ENCODE data around the gene ACTMAP. TPM values are rescaled to one million over a fixed set of nuclear protein-coding genes. Genes with fewer than 3 reads are reported as not detected.
A peak's percentile ranks its signal among the peaks of the same experiment; 100 is the strongest.

Gene ACTMAP
- total RNA-seq, 2 experiments from 2014 or later, result 23.0 to 25.0 TPM

- Mint-ChIP-seq H3K9me3 (no peaks in the 10 kb centered on the region), H3K4me1 (ENCODE audit: low read depth) (peaks cover 53% of the 10 kb centered on the region), H3K4me3 (no peak overlapping the region), H3K36me3 (ENCODE audit: low read depth) (peaks cover 30% of the 10 kb centered on the region), H3K27ac (no peak overlapping the region), H3K27me3 (ENCODE audit: low read depth) (no peaks in the 10 kb centered on the region)
- DNase-seq, result no peak
- intact Hi-C loops (cut with micrococcal nuclease), result loop anchor here (1.0 to 2.0 kb wide), 3 partner anchors 7 to 53 kb away; partner anchors contain the start of genes ACTMAP, COQ8B and SNRPA
- CTCF ChIA-PET, result no interaction called here
Measured at GRCh38 chr19:40723661-40724254, 26.5 kb downstream of the ACTMAP start.

DNA sequence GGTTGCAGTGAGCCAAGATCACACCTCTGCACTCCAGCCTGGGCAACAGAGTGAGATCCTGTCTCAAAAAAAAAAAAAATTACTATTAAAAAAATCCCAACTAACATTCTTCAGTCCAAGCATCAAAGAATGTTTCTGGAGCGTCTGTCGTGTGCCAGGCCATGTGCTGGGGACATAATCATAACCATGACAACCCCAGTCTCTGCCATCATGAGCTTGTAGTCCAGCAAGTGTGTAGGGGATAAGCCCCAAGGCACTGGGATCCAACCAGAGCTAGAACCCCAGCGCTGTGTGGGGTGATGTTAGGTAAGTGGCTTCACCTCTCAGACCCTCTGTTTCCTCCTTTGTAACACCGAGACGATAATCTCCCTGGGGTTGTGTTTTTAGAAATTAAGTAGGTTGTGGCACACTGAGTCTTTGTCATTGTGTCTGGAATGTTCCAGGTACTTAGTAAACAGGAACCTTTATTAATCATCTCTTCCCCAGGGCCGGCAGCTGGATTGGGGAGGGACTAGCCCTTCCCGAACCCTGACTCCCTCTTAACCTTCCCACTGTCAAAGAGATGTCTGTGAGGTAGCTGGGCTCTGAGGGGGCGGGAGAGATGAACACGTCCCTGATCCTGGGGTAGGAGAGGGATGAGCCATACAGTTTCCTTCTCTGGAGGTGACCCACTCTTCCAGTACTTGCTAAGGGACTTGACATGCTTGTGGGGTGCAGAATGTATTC, 28.2 kb downstream of the ACTMAP start:
- Mint-ChIP-seq H3K27ac (no peak overlapping the region), H3K36me3 (ENCODE audit: low read depth) (peaks cover 22% of the 10 kb centered on the region), H3K9me3 (no peaks in the 10 kb centered on the region), H3K4me1 (ENCODE audit: low read depth) (peaks cover 62% of the 10 kb centered on the region), H3K4me3 (no peak overlapping the region), H3K27me3 (ENCODE audit: low read depth) (no peaks in the 10 kb centered on the region)
- intact Hi-C loops (cut with micrococcal nuclease), result no loop called here
- no peak for DNase-seq
- CTCF ChIA-PET, result interaction anchor here (0.6 to 1.3 kb wide), 6 partner anchors 21 to 304 kb away, joined by 3 read pairs; no protein-coding TSS in a partner anchor

GRCh38 chr19:40721140-40721486, 29.2 kb downstream of the ACTMAP start:
- peaks cover 63% of the 10 kb centered on the region for H3K4me1 Mint-ChIP-seq (ENCODE audit: low read depth)

GRCh38 chr19:40719414-40719894, 30.8 kb downstream of the ACTMAP start:
- Mint-ChIP-seq H3K9me3 (no peaks in the 10 kb centered on the region), H3K4me1 (ENCODE audit: low read depth) (peaks cover 67% of the 10 kb centered on the region), H3K4me3 (peak overlapping the region; percentile 79), H3K27me3 (ENCODE audit: low read depth) (no peaks in the 10 kb centered on the region), H3K36me3 (ENCODE audit: low read depth) (peaks cover 12% of the 10 kb centered on the region), H3K27ac (no peak overlapping the region)
- intact Hi-C loops (cut with micrococcal nuclease), result loop anchor here (5.0 kb wide), 2 partner anchors 292 to 633 kb away; partner anchors contain the start of genes SERTAD1 and TGFB1
- CTCF ChIA-PET, result no interaction called here
- DNase-seq, result no peak

More at GRCh38 chr19:40721140-40721486, 29.2 kb downstream of the ACTMAP start:
- Mint-ChIP-seq H3K27ac (no peak overlapping the region), H3K4me3 (no peak overlapping the region), H3K36me3 (ENCODE audit: low read depth) (peaks cover 20% of the 10 kb centered on the region), H3K27me3 (ENCODE audit: low read depth) (no peaks in the 10 kb centered on the region), H3K9me3 (no peaks in the 10 kb centered on the region)
- no peak for DNase-seq
- CTCF ChIA-PET, result interaction anchor here (0.9 to 1.3 kb wide), 4 partner anchors 23 to 91 kb away, joined by 3 to 4 read pairs (median 3); no protein-coding TSS in a partner anchor
- intact Hi-C loops (cut with micrococcal nuclease), result no loop called here

DNA sequence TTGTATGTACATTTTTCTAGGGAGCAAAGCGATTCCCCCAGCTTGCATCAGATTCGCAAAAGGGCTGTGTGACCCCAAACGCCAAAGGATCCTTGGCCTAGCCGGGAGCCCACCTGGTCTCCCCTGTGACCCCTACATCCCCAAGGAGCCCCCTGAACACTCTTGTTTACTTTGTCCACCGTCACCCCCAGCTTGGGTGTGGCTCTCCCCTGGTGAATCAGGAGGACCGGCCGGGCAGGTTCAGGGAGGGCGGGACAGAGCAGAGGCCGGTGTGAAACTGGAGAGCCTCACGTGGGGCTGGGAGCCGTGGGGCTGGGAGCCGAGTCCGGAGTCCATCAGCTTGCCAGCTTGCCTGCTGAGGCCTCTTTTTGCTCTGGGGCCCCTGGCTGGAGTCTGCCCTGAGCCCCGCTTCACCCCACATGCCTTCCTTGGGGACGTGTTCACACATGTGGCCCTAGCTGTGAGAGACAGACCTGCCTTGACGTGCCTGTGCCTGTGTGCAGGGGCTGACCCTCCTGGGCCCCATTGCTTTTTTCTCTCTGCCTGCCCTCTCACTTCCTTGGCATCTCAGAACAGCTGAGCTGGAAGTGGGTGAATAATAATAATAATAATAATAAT, 31.4 kb downstream of the ACTMAP start:
- peak overlapping the region; percentile 79 for H3K4me3 Mint-ChIP-seq
- no peaks in the 10 kb centered on the region for H3K9me3 Mint-ChIP-seq
- H3K27me3 Mint-ChIP-seq (ENCODE audit: low read depth), result no peaks in the 10 kb centered on the region
- H3K4me1 Mint-ChIP-seq (ENCODE audit: low read depth), result peaks cover 65% of the 10 kb centered on the region
- peak; percentile 44 for DNase-seq
- H3K36me3 Mint-ChIP-seq (ENCODE audit: low read depth), result peaks cover 9% of the 10 kb centered on the region
- intact Hi-C loops (cut with micrococcal nuclease), result loop anchor here (5.0 kb wide), 2 partner anchors 292 to 633 kb away; partner anchors contain the start of genes SERTAD1 and TGFB1
- CTCF ChIA-PET, result no interaction called here
- H3K27ac Mint-ChIP-seq, result peak overlapping the region; percentile 80

DNA sequence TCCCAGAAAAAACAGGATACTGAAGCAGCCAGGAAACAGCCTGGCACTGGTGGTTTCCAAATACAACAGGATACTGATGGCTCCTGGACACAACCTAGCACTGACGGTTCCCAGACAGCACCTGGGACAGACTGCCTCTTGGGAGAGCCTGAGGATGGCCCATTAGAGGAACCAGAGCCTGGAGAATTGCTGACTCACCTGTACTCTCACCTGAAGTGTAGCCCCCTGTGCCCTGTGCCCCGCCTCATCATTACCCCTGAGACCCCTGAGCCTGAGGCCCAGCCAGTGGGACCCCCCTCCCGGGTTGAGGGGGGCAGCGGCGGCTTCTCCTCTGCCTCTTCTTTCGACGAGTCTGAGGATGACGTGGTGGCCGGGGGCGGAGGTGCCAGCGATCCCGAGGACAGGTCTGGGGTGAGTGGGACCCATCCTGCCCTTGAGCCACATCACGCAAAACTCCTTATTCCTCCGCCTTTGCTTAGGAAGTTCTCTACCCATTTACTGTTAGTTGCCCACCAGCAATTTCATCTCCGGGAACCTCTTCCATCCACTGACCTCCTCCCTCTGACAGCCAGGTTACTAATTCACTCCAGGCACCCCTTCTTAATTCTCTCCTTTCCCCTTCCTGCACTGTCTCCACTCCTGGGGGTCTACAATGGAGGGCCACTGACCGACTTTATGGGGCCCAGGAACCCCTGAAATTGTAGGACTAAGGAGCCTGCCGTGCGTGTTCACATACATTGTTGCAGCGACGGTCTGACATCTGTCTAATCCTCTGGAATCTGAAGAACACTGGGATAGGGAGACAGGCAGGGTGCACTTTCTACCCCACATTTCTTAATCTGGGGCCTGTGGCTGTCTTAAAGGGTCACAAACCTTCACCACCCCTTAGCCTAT, 32.1 kb downstream of the ACTMAP start:
- peak; percentile 23 for DNase-seq
- Mint-ChIP-seq H3K4me1 (ENCODE audit: low read depth) (peaks cover 62% of the 10 kb centered on the region), H3K36me3 (ENCODE audit: low read depth) (peaks cover 7% of the 10 kb centered on the region), H3K27ac (peak overlapping the region; percentile 80), H3K27me3 (ENCODE audit: low read depth) (no peaks in the 10 kb centered on the region), H3K4me3 (peak overlapping the region; percentile 79), H3K9me3 (no peaks in the 10 kb centered on the region)
- CTCF ChIA-PET, result interaction anchor here (1.6 to 2.0 kb wide), 2 partner anchors 37 to 88 kb away, joined by 3 to 5 read pairs; no protein-coding TSS in a partner anchor
- intact Hi-C loops (cut with micrococcal nuclease), result loop anchor here (2.0 to 5.0 kb wide), 4 partner anchors 55 to 634 kb away; partner anchors contain the start of genes SERTAD1 and TGFB1

GRCh38 chr19:40717325-40717879, 32.9 kb downstream of the ACTMAP start:
- Mint-ChIP-seq H3K9me3 (no peaks in the 10 kb centered on the region), H3K4me1 (ENCODE audit: low read depth) (peaks cover 60% of the 10 kb centered on the region), H3K4me3 (peak overlapping the region; percentile 79), H3K36me3 (ENCODE audit: low read depth) (peaks cover 11% of the 10 kb centered on the region), H3K27me3 (ENCODE audit: low read depth) (no peaks in the 10 kb centered on the region), H3K27ac (no peak overlapping the region)
- CTCF ChIA-PET, result interaction anchor here (1.0 to 2.0 kb wide), 4 partner anchors 38 to 88 kb away, joined by 3 to 5 read pairs (median 3); partner anchors contain the start of gene EGLN2
- intact Hi-C loops (cut with micrococcal nuclease), result loop anchor here (2.0 to 5.0 kb wide), 4 partner anchors 55 to 635 kb away; partner anchors contain the start of genes SERTAD1 and TGFB1
- DNase-seq, result no peak

GRCh38 chr19:40716482-40717324, 33.6 kb downstream of the ACTMAP start, which contains the start of the genes COQ8B and ITPKC:
Gene COQ8B (minus strand): TSS chr19:40716886. CDS start chr19:40714632, 2,254 bp downstream.
Gene ITPKC (plus strand): TSS chr19:40717112. CDS start chr19:40717136, 24 bp downstream.
- Mint-ChIP-seq H3K27me3 (ENCODE audit: low read depth) (no peaks in the 10 kb centered on the region), H3K4me1 (ENCODE audit: low read depth) (peaks cover 54% of the 10 kb centered on the region), H3K36me3 (ENCODE audit: low read depth) (peaks cover 12% of the 10 kb centered on the region), H3K9me3 (no peaks in the 10 kb centered on the region), H3K4me3 (peak within 1 kb of the TSS; percentile 95), H3K27ac (peak within 1 kb of the TSS; percentile 97)
- DNase-seq, result peak; percentile 100
- CTCF ChIA-PET, result interaction anchor here (0.6 to 2.0 kb wide), 7 partner anchors 36 to 90 kb away, joined by 3 to 7 read pairs (median 3); partner anchors contain the start of genes EGLN2 and RAB4B
- intact Hi-C loops (cut with micrococcal nuclease), result loop anchor here (1.0 to 5.0 kb wide), 10 partner anchors 8 to 636 kb away; partner anchors contain the start of genes ACTMAP, NUMBL, SERTAD1 and TGFB1

- H3K4me3 Mint-ChIP-seq, result peak overlapping the region; percentile 95
- CTCF ChIA-PET, result interaction anchor here (0.6 to 2.0 kb wide), 5 partner anchors 37 to 91 kb away, joined by 3 to 7 read pairs (median 3); partner anchors contain the start of genes EGLN2 and RAB4B
- H3K9me3 Mint-ChIP-seq, result no peaks in the 10 kb centered on the region
- intact Hi-C loops (cut with micrococcal nuclease), result loop anchor here (1.0 to 5.0 kb wide), 10 partner anchors 8 to 636 kb away; partner anchors contain the start of genes ACTMAP, NUMBL, SERTAD1 and TGFB1
- H3K4me1 Mint-ChIP-seq (ENCODE audit: low read depth), result peaks cover 53% of the 10 kb centered on the region
- H3K27ac Mint-ChIP-seq, result peak overlapping the region; percentile 97
- peak; percentile 83 for DNase-seq
- H3K27me3 Mint-ChIP-seq (ENCODE audit: low read depth), result no peaks in the 10 kb centered on the region
- H3K36me3 Mint-ChIP-seq (ENCODE audit: low read depth), result peaks cover 14% of the 10 kb centered on the region
Measured at GRCh38 chr19:40716031-40716481, 34.2 kb downstream of the ACTMAP start.

Measured in activated naive CD4-positive, alpha-beta T cell treated with anti-CD3 and anti-CD28 coated beads for 36 hours (primary cell).